Keratinocyte (primary cell): ENCODE results near the gene FARP2. TPM values are rescaled to one million over a fixed set of nuclear protein-coding genes. Genes with fewer than 3 reads are reported as not detected.

Experiments used
- DNase-seq: peaks from one replicate; pipeline ENCODE4 v3.0.0-alpha.2; 2011; ENCODE audit warnings: low read depth, missing footprints, low spot score
- FAIRE-seq: peaks from 2 replicates; lab custom pipeline; 2011; peaks lifted over from hg19 to GRCh38; lab: Jason Lieb, UNC
- H2AFZ ChIP-seq: 2 replicates; pipeline ENCODE4 v1.6.0; 2012; ENCODE audit warnings: low read length, control low read depth, inconsistent platforms; ENCODE audit not compliant: control insufficient read depth
- H3K27ac ChIP-seq: 2 replicates; pipeline ENCODE4 v1.5.1; 2011; ENCODE audit warnings: low read length; ENCODE audit not compliant: control insufficient read depth, insufficient read depth
- H3K27me3 ChIP-seq: 3 replicates; pipeline ENCODE4 v1.6.0; 2011; ENCODE audit warnings: low read length; ENCODE audit not compliant: control insufficient read depth, insufficient read depth; ENCODE audit errors: extremely low read depth
- H3K36me3 ChIP-seq, 2 experiments: 2 replicates in 1 of 2; 3 replicates in 1 of 2; pipeline ENCODE4 v1.5.1; 2011; ENCODE audit warnings: low read length in 2 of 2, mild to moderate bottlenecking in 1 of 2; ENCODE audit not compliant: control insufficient read depth in 2 of 2, insufficient read depth in 2 of 2; ENCODE audit errors: extremely low read depth in 1 of 2
- H3K4me1 ChIP-seq: 3 replicates; pipeline ENCODE4 v1.5.1; 2011; ENCODE audit warnings: low read length; ENCODE audit not compliant: control insufficient read depth, insufficient read depth; ENCODE audit errors: extremely low read depth
- H3K4me2 ChIP-seq: 3 replicates; pipeline ENCODE4 v1.6.0; 2011; ENCODE audit warnings: low read depth, low read length; ENCODE audit not compliant: control insufficient read depth, insufficient read depth; ENCODE audit errors: extremely low read depth
- H3K4me3 ChIP-seq, 3 experiments: fragments of 200-600 bp in 1 of 3; sonication (generic) in 1 of 3; 2 replicates in 2 of 3; 3 replicates in 1 of 3; pipeline ENCODE4 v1.5.1; 2011 to 2016; ENCODE audit warnings: low read length in 3 of 3, mild to moderate bottlenecking in 3 of 3, control low read depth in 2 of 3, inconsistent platforms in 1 of 3, low read depth in 1 of 3, mixed read lengths in 1 of 3, mixed run types in 1 of 3, moderate library complexity in 1 of 3; ENCODE audit not compliant: control insufficient read depth in 2 of 3, insufficient read depth in 2 of 3; ENCODE audit errors: extremely low read depth in 1 of 3
- H3K79me2 ChIP-seq: 2 replicates; pipeline ENCODE4 v1.6.0; 2012; ENCODE audit warnings: low read length; ENCODE audit not compliant: control insufficient read depth, insufficient read depth
- H3K9ac ChIP-seq: 3 replicates; pipeline ENCODE4 v1.6.0; 2011; ENCODE audit warnings: low read length; ENCODE audit not compliant: control insufficient read depth, insufficient read depth; ENCODE audit errors: extremely low read depth
- H3K9me1 ChIP-seq: 3 replicates; pipeline ENCODE4 v1.6.0; 2011; ENCODE audit warnings: low read length; ENCODE audit not compliant: control insufficient read depth, insufficient read depth; ENCODE audit errors: extremely low read depth
- H3K9me3 ChIP-seq: 2 replicates; pipeline ENCODE4 v1.5.1; 2012; ENCODE audit warnings: low read depth, low read length; ENCODE audit not compliant: control insufficient read depth
- H4K20me1 ChIP-seq: 3 replicates; pipeline ENCODE4 v1.6.0; 2011; ENCODE audit warnings: low read length; ENCODE audit not compliant: control insufficient read depth, insufficient read depth; ENCODE audit errors: extremely low read depth
- CTCF ChIP-seq, 3 experiments: IDR thresholded peaks in 1 of 3; conservative IDR thresholded peaks in 1 of 3; optimal IDR thresholded peaks in 1 of 3; 2 replicates in 2 of 3; 3 replicates in 1 of 3; pipeline versions ENCODE3 to v1.5.1; 2011; ENCODE audit warnings: low read length in 3 of 3, mild to moderate bottlenecking in 3 of 3, moderate library complexity in 2 of 3, control low read depth in 1 of 3, inconsistent platforms in 1 of 3; ENCODE audit not compliant: insufficient read depth in 2 of 3; ENCODE audit errors: extremely low read depth in 1 of 3
- EZH2 ChIP-seq: IDR thresholded peaks from one replicate; pipeline ENCODE4 v1.6.1; 2012; ENCODE audit warnings: inconsistent platforms, mild to moderate bottlenecking, low read length, moderate library complexity
- dilution Hi-C: fragments of 300-500 bp; cut with MboI; formaldehyde crosslinking; loops from one replicate; pipeline ENCODE4 v1.7.0; 2020; ENCODE audit warnings: low sequenced_read_pairs; ENCODE audit not compliant: extremely low pct_ligation_motif_present
- polyA plus RNA-seq, 5 experiments: library from polyadenylated mRNA; depleted of rRNA in 3 of 5; stranded (reverse) in 3 of 5; stranded (forward) in 1 of 5; unstranded in 1 of 5; fragments of >200 nt; gene quantifications; 1 replicate in 1 of 5; 2 replicates in 3 of 5; 3 replicates in 1 of 5; pipeline versions ENCODE4 v1.2.1 to v1.2.3, GENCODE V29; 2011 to 2012; ENCODE audit warnings: missing spikeins in 2 of 5, low read depth in 1 of 5, low replicate concordance in 1 of 5

FARP2 gene
- polyA plus RNA-seq, 1 donor (not counting 4 experiments of a cell fraction or from before 2014, with no cell fraction given) = 39.3 TPM

GRCh38 chr2:241540771-241541561, 184.9 kb downstream of the FARP2 start:
- FAIRE-seq (no peak), DNase-seq (peak; percentile 66)
- peaks cover 15% of the 10 kb centered on the region for H3K27me3 ChIP-seq
- H2AFZ ChIP-seq = peak overlapping the region; percentile 73
- peak overlapping the region; percentile 56 for H3K9ac ChIP-seq
- no peaks in the 10 kb centered on the region for H3K36me3 ChIP-seq
- peak overlapping the region; percentile 37 to 74 (median 65) for H3K4me3 ChIP-seq
- no peaks in the 10 kb centered on the region for H4K20me1 ChIP-seq
- H3K9me3 ChIP-seq = no peaks in the 10 kb centered on the region
- TF ChIP-seq CTCF (optimal IDR thresholded peaks at IDR 0.05 in 1 of 3, IDR thresholded peaks at IDR 0.05 in 1 of 3, conservative IDR thresholded peaks at IDR 0.05 in 1 of 3; ENCODE audit: extremely low read depth in 1 of 3, insufficient read depth in 2 of 3, low read length in 3 of 3) = no peak
- TF ChIP-seq EZH2 = no peak
- peak overlapping the region; percentile 95 for H3K4me2 ChIP-seq
- no peaks in the 10 kb centered on the region for H3K79me2 ChIP-seq
- dilution Hi-C loops = no loop called here
- peak overlapping the region; percentile 40 for H3K27ac ChIP-seq
- peaks cover 2% of the 10 kb centered on the region for H3K9me1 ChIP-seq
- peaks cover 16% of the 10 kb centered on the region for H3K4me1 ChIP-seq

GRCh38 chr2:241541564-241542277, 185.6 kb downstream of the FARP2 start:
- H3K9me1 ChIP-seq = peaks cover 2% of the 10 kb centered on the region
- DNase-seq (no peak), FAIRE-seq (no peak)
- H3K27ac ChIP-seq = no peak overlapping the region
- TF ChIP-seq CTCF (optimal IDR thresholded peaks at IDR 0.05 in 1 of 3, IDR thresholded peaks at IDR 0.05 in 1 of 3, conservative IDR thresholded peaks at IDR 0.05 in 1 of 3; ENCODE audit: extremely low read depth in 1 of 3, insufficient read depth in 2 of 3, low read length in 3 of 3) = no peak
- no peak for TF ChIP-seq EZH2
- no peak overlapping the region for H3K4me3 ChIP-seq
- no peaks in the 10 kb centered on the region for H3K36me3 ChIP-seq
- no peaks in the 10 kb centered on the region for H3K9me3 ChIP-seq
- H3K9ac ChIP-seq = no peak overlapping the region
- no peaks in the 10 kb centered on the region for H3K79me2 ChIP-seq
- peak overlapping the region; percentile 37 for H3K4me2 ChIP-seq
- no peak overlapping the region for H2AFZ ChIP-seq
- H3K27me3 ChIP-seq = peaks cover 15% of the 10 kb centered on the region
- H3K4me1 ChIP-seq = peaks cover 18% of the 10 kb centered on the region
- dilution Hi-C loops = no loop called here
- no peaks in the 10 kb centered on the region for H4K20me1 ChIP-seq
